HepG2 (cell line): ENCODE results near the gene SCN9A. TPM values are rescaled to one million over a fixed set of nuclear protein-coding genes. Genes with fewer than 3 reads are reported as not detected.

Source experiments
- ATAC-seq: fragments of 200-7000 bp; cut with Tn5 transposase; 3 replicates; pipeline ENCODE4 v1.9.1; 2020; ENCODE audit warnings: mild to moderate bottlenecking, moderate library complexity
- BruUV-seq: library from RNA; stranded (reverse); fragments of 400-500 nt; replicated peaks from 2 replicates; lab custom pipeline; 2021; lab: Mats Ljungman, UMichigan
- CTCF ChIA-PET: fragments of 300-600 bp; formaldehyde crosslinking; extraction: SDS; loops from one replicate; lab custom pipeline; 2021; ENCODE audit warnings: low total read pairs, inconsistent platforms, low intra/inter-chr PET ratio; lab: Yijun Ruan, JAX
- POLR2A ChIA-PET: fragments of 350-600 bp; sonication (Branson Sonifier 250); formaldehyde crosslinking; loops from one replicate; lab custom pipeline; 2020; ENCODE audit warnings: antibody characterized with exemption, inconsistent platforms; lab: Yijun Ruan, JAX
- DNase-seq: peaks from one replicate; pipeline ENCODE4 v3.0.0-alpha.2; 2015; ENCODE audit warnings: low spot score
- FAIRE-seq: peaks from 3 replicates; lab custom pipeline; 2011; peaks lifted over from hg19 to GRCh38; lab: Jason Lieb, UNC
- H2AFZ ChIP-seq: one replicate; pipeline ENCODE4 v1.6.1; 2011; ENCODE audit warnings: low read length, inconsistent platforms
- H3K27ac ChIP-seq: fragments of 300-600 bp; 3 replicates; pipeline ENCODE4 v1.8.0; 2011; ENCODE audit warnings: mixed run types, mild to moderate bottlenecking, mixed read lengths, low read length, inconsistent platforms; ENCODE audit not compliant: insufficient read depth; ENCODE audit errors: extremely low read length
- H3K27me3 ChIP-seq, 2 experiments: fragments of 200-600 bp in 1 of 2; 2 replicates in 1 of 2; 3 replicates in 1 of 2; pipeline versions ENCODE4 v1.6.0 to v1.8.0; 2011; ENCODE audit warnings: low read length in 2 of 2, mild to moderate bottlenecking in 2 of 2, moderate library complexity in 2 of 2, inconsistent platforms in 1 of 2; ENCODE audit not compliant: insufficient read depth in 2 of 2, control insufficient read depth in 1 of 2
- H3K36me3 ChIP-seq, 2 experiments: fragments of 200-600 bp in 1 of 2; replicated peaks in 1 of 2; 2 replicates in 1 of 2; 3 replicates in 1 of 2; pipeline versions ENCODE4 v1.5.1 to v1.8.0; 2011; ENCODE audit warnings: low read length in 2 of 2, inconsistent platforms in 1 of 2; ENCODE audit not compliant: insufficient read depth in 2 of 2, control insufficient read depth in 1 of 2
- H3K4me1 ChIP-seq: 2 replicates; pipeline ENCODE4 v1.5.1; 2012; ENCODE audit warnings: low read length, inconsistent platforms; ENCODE audit not compliant: insufficient read depth
- H3K4me2 ChIP-seq: 2 replicates; pipeline ENCODE4 v1.6.0; 2011; ENCODE audit warnings: low read depth, low read length, inconsistent platforms
- H3K4me3 ChIP-seq, 3 experiments: fragments of 200-600 bp in 1 of 3; sonication (generic), shearing (Covaris generic) in 1 of 3; replicated peaks in 1 of 3; 2 replicates each; pipeline ENCODE4 v1.5.1; 2011 to 2016; ENCODE audit warnings: low read length in 3 of 3, inconsistent platforms in 2 of 3, low read depth in 2 of 3, mild to moderate bottlenecking in 2 of 3, control low read depth in 1 of 3, mixed read lengths in 1 of 3; ENCODE audit not compliant: insufficient read depth in 1 of 3
- H3K79me2 ChIP-seq: one replicate; pipeline ENCODE4 v1.6.1; 2011; ENCODE audit warnings: low read length, inconsistent platforms; ENCODE audit not compliant: insufficient read depth
- H3K9ac ChIP-seq: 2 replicates; pipeline ENCODE4 v1.6.0; 2011; ENCODE audit warnings: mild to moderate bottlenecking, low read depth, low read length, inconsistent platforms; ENCODE audit not compliant: insufficient read depth
- H3K9me3 ChIP-seq: 2 replicates; pipeline ENCODE4 v1.5.1; 2012; ENCODE audit warnings: mild to moderate bottlenecking, low read length
- H4K20me1 ChIP-seq: 2 replicates; pipeline ENCODE4 v1.6.0; 2011; ENCODE audit warnings: inconsistent platforms, mild to moderate bottlenecking, low read length, moderate library complexity; ENCODE audit not compliant: insufficient read depth
- ADNP ChIP-seq: sonication (generic); formaldehyde crosslinking; IDR thresholded peaks from 2 replicates; pipeline ENCODE4 v1.4.0; 2020; ENCODE audit warnings: missing genetic modification reagents
- BHLHE40 ChIP-seq: IDR thresholded peaks from 2 replicates; pipeline ENCODE4 v1.6.1; 2011; ENCODE audit warnings: low read length, improper control_type of control experiment
- IKZF1 ChIP-seq: fragments of 450-650 bp; IDR thresholded peaks from 2 replicates; pipeline ENCODE4 v1.7.1; 2016
- IRF1 ChIP-seq: sonication (generic); formaldehyde crosslinking; IDR thresholded peaks from 2 replicates; pipeline ENCODE4 v1.4.0; 2020; ENCODE audit warnings: low read depth, mild to moderate bottlenecking, missing genetic modification reagents
- SRSF4 ChIP-seq: fragments of 200-400 bp; formaldehyde crosslinking; IDR thresholded peaks from one replicate; pipeline ENCODE4 v1.6.1; 2018; ENCODE audit warnings: mild to moderate bottlenecking, low read depth, low read length, moderate library complexity; ENCODE audit not compliant: poor library complexity, severe bottlenecking
- ZFP37 ChIP-seq: sonication (generic); formaldehyde crosslinking; IDR thresholded peaks from 2 replicates; pipeline ENCODE4 v1.4.0; 2020; ENCODE audit warnings: missing genetic modification reagents, borderline replicate concordance
- ZMYM4 ChIP-seq: sonication (generic); formaldehyde crosslinking; IDR thresholded peaks from 2 replicates; pipeline ENCODE4 v1.8.1; 2023; ENCODE audit warnings: mild to moderate bottlenecking, missing genetic modification reagents
- ZNF205 ChIP-seq: IDR thresholded peaks from 2 replicates; pipeline ENCODE4 v1.6.1; 2018; ENCODE audit warnings: missing biosample characterization, missing genetic modification reagents
- ZNF224 ChIP-seq: sonication (generic); formaldehyde crosslinking; IDR thresholded peaks from 2 replicates; pipeline ENCODE4 v1.5.0; 2020; ENCODE audit warnings: mild to moderate bottlenecking, missing genetic modification reagents
- ZNF510 ChIP-seq: sonication (generic); formaldehyde crosslinking; IDR thresholded peaks from 2 replicates; pipeline ENCODE4 v1.4.0; 2020; ENCODE audit warnings: low read depth, mild to moderate bottlenecking, missing genetic modification reagents
- in situ Hi-C: cut with HindIII; loops from 2 replicates; pipeline ENCODE4 v1.10.0; 2017; ENCODE audit warnings: low pct_unique_long_range_greater_than_20kb; ENCODE audit not compliant: extremely low pct_ligation_motif_present
- intact Hi-C: fragments of 100-400 bp; cut with micrococcal nuclease; formaldehyde crosslinking; loops from one replicate; pipeline ENCODE4 v1.10.0; 2022; ENCODE audit not compliant: unreplicated experiment
- polyA plus RNA-seq, 8 experiments: library from polyadenylated mRNA; depleted of rRNA in 3 of 8; stranded (reverse) in 7 of 8; unstranded in 1 of 8; fragments of >200 nt; fragmentation: Illumina TruSeq in 4 of 8; extraction: Trizol in 4 of 8; gene quantifications; 2 replicates each; pipeline versions ENCODE4 v1.2.1 to v1.2.3, GENCODE V29; 2011 to 2016; ENCODE audit warnings: low read depth in 4 of 8, missing spikeins in 1 of 8, mixed read lengths in 1 of 8; ENCODE audit not compliant: insufficient read depth in 1 of 8
- total RNA-seq, 5 experiments: library from RNA; depleted of rRNA; stranded (reverse); fragments of >200 nt; fragmentation: Illumina TruSeq; extraction: Trizol; gene quantifications; 2 replicates each; pipeline ENCODE4 v1.2.3, GENCODE V29; 2016; ENCODE audit warnings: low read depth in 1 of 5
- TF ChIP-seq, protein P1 (sequence below): sonication (generic); formaldehyde crosslinking; conservative IDR thresholded peaks from 2 replicates; pipeline ENCODE4 v1.4.0; 2020; ENCODE audit warnings: missing genetic modification reagents
- TF ChIP-seq, protein P2 (sequence below): sonication (generic); formaldehyde crosslinking; IDR thresholded peaks from 2 replicates; pipeline ENCODE4 v1.8.0; 2022; ENCODE audit warnings: mild to moderate bottlenecking, missing genetic modification reagents; ENCODE audit not compliant: insufficient replicate concordance

SCN9A gene
- total and polyA plus RNA-seq, 2 of the 13 experiments (the other 11 are each of a cell fraction or from before 2014, with no cell fraction given), result 15.3 to 24.3 TPM

- H3K9me3 ChIP-seq, result no peaks in the 10 kb centered on the region
- H3K27me3 ChIP-seq, result no peaks in the 10 kb centered on the region
- H3K36me3 ChIP-seq, result no peaks in the 10 kb centered on the region
- peaks cover 65% of the 10 kb centered on the region for H3K4me1 ChIP-seq
- no peak overlapping the region for H3K4me3 ChIP-seq
- FAIRE-seq, result no peak
- in situ Hi-C loops (no loop called here), intact Hi-C loops (no loop called here)
- no peak overlapping the region for H3K4me2 ChIP-seq
- H4K20me1 ChIP-seq, result no peaks in the 10 kb centered on the region
- H3K9ac ChIP-seq, result no peak overlapping the region
- ATAC-seq, result no peak
- H2AFZ ChIP-seq, result no peak overlapping the region
- no peak for TF ChIP-seq BHLHE40
- no peak for TF ChIP-seq SRSF4
- no peak for TF ChIP-seq ADNP (CRISPR knock-in tag)
- TF ChIP-seq, protein P1, sequence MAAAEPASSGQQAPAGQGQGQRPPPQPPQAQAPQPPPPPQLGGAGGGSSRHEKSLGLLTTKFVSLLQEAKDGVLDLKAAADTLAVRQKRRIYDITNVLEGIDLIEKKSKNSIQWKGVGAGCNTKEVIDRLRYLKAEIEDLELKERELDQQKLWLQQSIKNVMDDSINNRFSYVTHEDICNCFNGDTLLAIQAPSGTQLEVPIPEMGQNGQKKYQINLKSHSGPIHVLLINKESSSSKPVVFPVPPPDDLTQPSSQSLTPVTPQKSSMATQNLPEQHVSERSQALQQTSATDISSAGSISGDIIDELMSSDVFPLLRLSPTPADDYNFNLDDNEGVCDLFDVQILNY (CRISPR knock-in tag), result no peak
- TF ChIP-seq ZMYM4, result no peak
- no peak for TF ChIP-seq ZNF510 (CRISPR knock-in tag)
- TF ChIP-seq, protein P2, sequence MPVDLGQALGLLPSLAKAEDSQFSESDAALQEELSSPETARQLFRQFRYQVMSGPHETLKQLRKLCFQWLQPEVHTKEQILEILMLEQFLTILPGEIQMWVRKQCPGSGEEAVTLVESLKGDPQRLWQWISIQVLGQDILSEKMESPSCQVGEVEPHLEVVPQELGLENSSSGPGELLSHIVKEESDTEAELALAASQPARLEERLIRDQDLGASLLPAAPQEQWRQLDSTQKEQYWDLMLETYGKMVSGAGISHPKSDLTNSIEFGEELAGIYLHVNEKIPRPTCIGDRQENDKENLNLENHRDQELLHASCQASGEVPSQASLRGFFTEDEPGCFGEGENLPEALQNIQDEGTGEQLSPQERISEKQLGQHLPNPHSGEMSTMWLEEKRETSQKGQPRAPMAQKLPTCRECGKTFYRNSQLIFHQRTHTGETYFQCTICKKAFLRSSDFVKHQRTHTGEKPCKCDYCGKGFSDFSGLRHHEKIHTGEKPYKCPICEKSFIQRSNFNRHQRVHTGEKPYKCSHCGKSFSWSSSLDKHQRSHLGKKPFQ, result no peak
- no peak for TF ChIP-seq IKZF1
- no peak for TF ChIP-seq ZNF224
- TF ChIP-seq IRF1 (CRISPR knock-in tag), result no peak
- TF ChIP-seq ZFP37, result no peak
- no peak for TF ChIP-seq ZNF205 (CRISPR knock-in tag)
- DNase-seq, result no peak
- no TSS peak for BruUV-seq
- ChIA-PET POLR2A (interaction anchor here (8.9 kb wide), 1 partner anchor 16 kb away, joined by 198 read pairs; no protein-coding TSS in a partner anchor), CTCF (no interaction called here)
- H3K79me2 ChIP-seq, result no peaks in the 10 kb centered on the region
- no peak overlapping the region for H3K27ac ChIP-seq
Observed at GRCh38 chr2:166152064-166152463, 223.7 kb downstream of the SCN9A start.
